Body of pancreas (tissue), 4 donors: ENCODE data around the gene PRR15L. TPM values are rescaled to one million over a fixed set of nuclear protein-coding genes. Genes with fewer than 3 reads are reported as not detected.
A peak's percentile ranks its signal among the peaks of the same experiment; 100 is the strongest.

ENCODE experiments used
- ATAC-seq: fragments of 150-250 bp; one replicate; pipeline ENCODE4 v1.9.1; 2016
- DNase-seq, 4 donors: peaks; one replicate each; pipeline ENCODE4 v3.0.0-alpha.2; 2019
- H3K27ac ChIP-seq, 4 donors: fragments of 200-600 bp; sonication (generic); 1 replicate in 3 of 4; 2 replicates in 1 of 4; pipeline versions ENCODE4 v1.5.1 to v1.6.1; 2016 to 2019; ENCODE audit warnings: mild to moderate bottlenecking in 1 of 4, mixed read lengths in 1 of 4, moderate library complexity in 1 of 4
- H3K27me3 ChIP-seq, 2 donors: fragments of 200-600 bp; sonication (generic); one replicate each; pipeline ENCODE4 v1.6.0; 2016; ENCODE audit warnings: mild to moderate bottlenecking in 1 of 2
- H3K36me3 ChIP-seq, 2 donors: fragments of 200-600 bp; sonication (generic); replicated peaks in 1 of 2; 2 replicates each; pipeline ENCODE4 v1.5.1; 2016; ENCODE audit warnings: low read depth in 2 of 2; ENCODE audit not compliant: insufficient read depth in 1 of 2
- H3K4me1 ChIP-seq: fragments of 200-600 bp; sonication (generic); one replicate; pipeline ENCODE4 v1.6.0; 2016
- H3K4me3 ChIP-seq, 2 donors: fragments of 200-600 bp; sonication (generic); 1 replicate in 1 of 2; 2 replicates in 1 of 2; pipeline ENCODE4 v1.5.1; 2016 to 2019
- H3K9me3 ChIP-seq, 3 donors: fragments of 200-600 bp; sonication (generic); 1 replicate in 2 of 3; 2 replicates in 1 of 3; pipeline ENCODE4 v1.5.1; 2016
- POLR2A ChIP-seq, 3 donors: fragments of 450-650 bp; IDR thresholded peaks; one replicate each; pipeline ENCODE4 v1.6.1; 2016; ENCODE audit warnings: antibody characterized with exemption in 3 of 3, mild to moderate bottlenecking in 2 of 3
- WGBS, 2 donors: methylation state at CpG; one replicate each; pipeline ENCODE4 v1.1.5; 2017; 5-methylcytosine and 5-hydroxymethylcytosine counted together
- intact Hi-C: fragments of 100-400 bp; cut with DNase I; formaldehyde crosslinking; loops from one replicate; pipeline ENCODE4 v1.15.1; 2023
- total RNA-seq, 2 donors: library from RNA; depleted of rRNA; stranded (reverse); fragments of >200 nt; gene quantifications; one replicate each; pipeline ENCODE4 v1.1.0, GENCODE V29; 2016
- TF ChIP-seq, protein P1 (sequence below), 7 experiments: fragments of 450-650 bp in 4 of 7; fragments of 200-600 bp in 3 of 7; sonication (generic) in 3 of 7; IDR thresholded peaks; one replicate each; pipeline ENCODE4 v1.5.1; 2016 to 2019; ENCODE audit warnings: antibody characterized with exemption in 7 of 7

PRR15L gene
- total RNA-seq, 2 donors from 2014 or later = 36.6 to 63.3 TPM

DNA sequence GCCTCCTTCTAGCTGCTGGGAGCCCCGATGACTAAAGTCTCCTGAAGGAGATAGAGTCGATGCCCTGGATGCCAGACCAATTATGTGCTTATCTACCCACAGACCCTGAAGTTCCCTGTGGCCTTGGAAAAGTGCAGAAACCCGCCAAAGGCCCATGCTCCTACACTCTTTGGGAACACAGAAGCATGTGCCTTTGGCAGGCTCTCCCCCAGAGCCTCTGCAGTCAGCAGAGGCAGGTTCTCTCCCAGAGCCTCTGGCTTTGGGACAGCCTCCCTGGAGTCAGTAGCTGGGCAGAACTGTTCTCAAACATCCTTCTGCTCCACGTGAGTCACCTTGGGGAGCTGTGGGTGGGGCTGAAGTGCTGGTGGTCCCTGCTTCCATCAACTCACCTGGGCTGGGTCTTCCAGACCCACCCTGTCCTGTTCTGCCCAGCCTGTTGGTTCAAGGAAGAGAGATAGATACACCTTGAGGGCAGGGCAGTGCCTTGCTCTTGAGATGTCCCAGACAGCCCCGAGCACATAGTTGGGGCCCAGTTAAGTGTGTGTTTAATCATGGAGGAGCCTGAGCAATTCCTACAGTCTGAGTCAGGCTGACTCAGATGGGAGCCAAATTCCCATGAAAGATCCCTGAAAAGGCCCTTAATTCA lies 10.0 kb upstream of the PRR15L start:
- intact Hi-C loops = no loop called here
- peak; percentile 39 for ATAC-seq
- 3 to 19% methylated on average over 4 to 5 of the region's 5 CpGs for WGBS, 2 donors
- H3K4me1 ChIP-seq = peaks cover 64% of the 10 kb centered on the region
- no peaks in the 10 kb centered on the region for H3K36me3 ChIP-seq
- peak; percentile 79 to 90 (median 86) for DNase-seq
- H3K27me3 ChIP-seq = no peaks in the 10 kb centered on the region
- no peak overlapping the region for H3K4me3 ChIP-seq
- TF ChIP-seq POLR2A (IDR thresholded peaks at IDR 0.05) = peak in 2 of 3 donors; percentile 57 to 64
- TF ChIP-seq, protein P1, sequence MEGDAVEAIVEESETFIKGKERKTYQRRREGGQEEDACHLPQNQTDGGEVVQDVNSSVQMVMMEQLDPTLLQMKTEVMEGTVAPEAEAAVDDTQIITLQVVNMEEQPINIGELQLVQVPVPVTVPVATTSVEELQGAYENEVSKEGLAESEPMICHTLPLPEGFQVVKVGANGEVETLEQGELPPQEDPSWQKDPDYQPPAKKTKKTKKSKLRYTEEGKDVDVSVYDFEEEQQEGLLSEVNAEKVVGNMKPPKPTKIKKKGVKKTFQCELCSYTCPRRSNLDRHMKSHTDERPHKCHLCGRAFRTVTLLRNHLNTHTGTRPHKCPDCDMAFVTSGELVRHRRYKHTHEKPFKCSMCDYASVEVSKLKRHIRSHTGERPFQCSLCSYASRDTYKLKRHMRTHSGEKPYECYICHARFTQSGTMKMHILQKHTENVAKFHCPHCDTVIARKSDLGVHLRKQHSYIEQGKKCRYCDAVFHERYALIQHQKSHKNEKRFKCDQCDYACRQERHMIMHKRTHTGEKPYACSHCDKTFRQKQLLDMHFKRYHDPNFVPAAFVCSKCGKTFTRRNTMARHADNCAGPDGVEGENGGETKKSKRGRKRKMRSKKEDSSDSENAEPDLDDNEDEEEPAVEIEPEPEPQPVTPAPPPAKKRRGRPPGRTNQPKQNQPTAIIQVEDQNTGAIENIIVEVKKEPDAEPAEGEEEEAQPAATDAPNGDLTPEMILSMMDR (IDR thresholded peaks at IDR 0.05) = no peak
- H3K27ac ChIP-seq = peak overlapping the region; percentile 89 to 95 (median 92)
- H3K9me3 ChIP-seq = no peaks in the 10 kb centered on the region

DNA sequence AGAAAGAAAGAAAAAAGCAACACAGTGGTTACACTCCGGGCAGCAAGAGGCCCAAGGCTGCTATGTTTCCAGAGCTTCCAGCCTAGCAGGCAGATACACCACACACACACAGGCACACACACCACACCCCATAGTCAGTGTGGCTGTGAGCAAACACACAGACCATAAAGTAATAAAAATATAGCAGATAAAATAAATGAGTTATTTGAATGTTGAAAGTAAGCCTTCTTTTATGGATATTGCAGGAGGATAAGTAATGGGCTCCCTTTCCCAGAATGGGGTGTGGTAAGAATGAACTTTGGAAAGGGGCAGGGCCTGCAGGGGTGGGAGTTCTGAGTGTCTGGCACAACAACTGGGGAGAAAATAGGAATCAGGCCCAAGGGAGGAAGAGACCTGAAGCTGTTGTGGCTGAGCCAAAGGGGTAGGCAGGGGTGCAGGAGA lies 8.4 kb upstream of the PRR15L start:
- ATAC-seq (no peak), DNase-seq (peak in 3 of 4 donors; percentile 47 to 61 (median 57))
- intact Hi-C loops = no loop called here
- WGBS, 2 donors = 13 to 38% methylated on average over 1 of the region's 1 CpG
- Histone ChIP-seq H3K27me3 (no peaks in the 10 kb centered on the region), H3K27ac (peak overlapping the region in 3 of 4 donors; percentile 89 to 95 (median 93)), H3K9me3 (no peaks in the 10 kb centered on the region), H3K4me1 (peaks cover 58% of the 10 kb centered on the region), H3K4me3 (no peak overlapping the region), H3K36me3 (no peaks in the 10 kb centered on the region)
- TF ChIP-seq, protein P1 (IDR thresholded peaks at IDR 0.05) = no peak
- peak in 1 of 3 donors; percentile 15 for TF ChIP-seq POLR2A (IDR thresholded peaks at IDR 0.05)

DNA sequence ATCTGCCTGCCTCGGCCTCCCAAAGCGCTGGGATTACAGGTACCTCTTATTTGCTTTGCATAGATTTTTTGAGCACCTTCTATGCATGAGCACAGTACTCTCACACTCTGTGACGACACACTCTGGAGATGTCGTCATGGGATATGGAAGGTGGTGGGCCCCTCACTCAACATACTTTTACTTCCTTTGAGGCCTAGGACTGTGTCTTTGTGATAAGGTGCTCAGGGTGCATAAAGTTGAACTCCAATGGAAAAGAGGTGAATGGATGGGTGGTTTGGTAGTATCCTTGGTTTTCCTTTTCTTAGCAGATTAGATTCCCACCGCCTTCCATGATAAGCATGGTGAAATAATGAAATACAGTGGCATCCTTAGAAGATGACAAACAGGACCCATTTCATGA lies 7.2 kb upstream of the PRR15L start:
- Histone ChIP-seq H3K27ac (peak overlapping the region in 1 of 4 donors; percentile 93), H3K4me1 (peaks cover 64% of the 10 kb centered on the region), H3K4me3 (no peak overlapping the region), H3K9me3 (no peaks in the 10 kb centered on the region), H3K36me3 (no peaks in the 10 kb centered on the region), H3K27me3 (no peaks in the 10 kb centered on the region)
- intact Hi-C loops = no loop called here
- no peak for DNase-seq
- WGBS, 2 donors = 94 to 97% methylated on average over 5 of the region's 5 CpGs
- no peak for TF ChIP-seq POLR2A (IDR thresholded peaks at IDR 0.05)
- TF ChIP-seq, protein P1 (IDR thresholded peaks at IDR 0.05) = no peak
- no peak for ATAC-seq

DNA sequence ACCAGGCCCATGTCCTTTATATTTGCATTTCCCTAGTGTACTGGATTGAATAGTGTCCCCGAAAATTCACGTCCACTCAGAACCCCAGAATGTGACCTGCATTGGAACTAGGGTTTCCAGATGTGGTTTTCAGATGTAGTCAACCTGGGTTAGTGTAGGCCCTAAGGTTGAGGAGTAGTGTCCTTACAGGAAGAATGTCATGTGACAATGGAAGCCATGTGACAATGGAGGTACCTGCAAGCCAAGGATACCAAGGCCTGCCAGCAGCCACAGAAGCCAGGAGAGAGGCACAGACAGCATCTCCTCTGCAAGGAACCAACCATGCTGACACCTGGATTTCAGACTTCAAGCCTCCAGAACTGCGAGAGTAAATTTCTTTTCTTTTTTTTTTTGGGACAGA lies 5.2 kb upstream of the PRR15L start:
- DNase-seq (no peak), ATAC-seq (no peak)
- Histone ChIP-seq H3K27me3 (no peaks in the 10 kb centered on the region), H3K4me3 (no peak overlapping the region), H3K4me1 (peaks cover 65% of the 10 kb centered on the region), H3K9me3 (no peaks in the 10 kb centered on the region), H3K27ac (no peak overlapping the region), H3K36me3 (no peaks in the 10 kb centered on the region)
- TF ChIP-seq POLR2A (IDR thresholded peaks at IDR 0.05) = no peak
- TF ChIP-seq, protein P1 (IDR thresholded peaks at IDR 0.05) = no peak
- intact Hi-C loops = no loop called here
- WGBS, 2 donors = 96 to 97% methylated on average over 3 of the region's 3 CpGs

DNA sequence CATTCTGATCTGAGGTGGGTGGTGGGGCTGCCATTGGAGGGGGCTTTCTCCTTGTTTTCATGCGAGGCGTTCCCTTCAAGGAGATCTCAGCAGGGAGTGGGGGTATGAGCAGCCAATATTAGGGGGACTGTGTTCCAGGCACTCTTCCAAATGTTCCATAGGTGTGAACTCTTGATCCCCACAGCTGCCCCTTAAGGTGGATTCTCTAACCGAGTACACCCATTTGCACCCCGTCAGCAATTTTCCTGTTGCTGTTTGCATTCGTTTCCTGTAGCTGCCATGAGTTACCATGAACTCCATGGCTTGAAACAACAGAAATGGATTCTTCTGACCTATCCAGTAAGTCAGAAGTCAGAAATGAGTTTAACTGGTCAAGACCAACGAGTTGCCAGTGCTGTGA lies 3.7 kb upstream of the PRR15L start:
- H3K9me3 ChIP-seq = no peaks in the 10 kb centered on the region
- H3K4me3 ChIP-seq = no peak overlapping the region
- TF ChIP-seq, protein P1 (IDR thresholded peaks at IDR 0.05) = no peak
- TF ChIP-seq POLR2A (IDR thresholded peaks at IDR 0.05) = no peak
- no peak for DNase-seq
- WGBS, 2 donors = 85 to 91% methylated on average over 4 to 6 of the region's 6 CpGs
- no peak for ATAC-seq
- H3K36me3 ChIP-seq = no peaks in the 10 kb centered on the region
- peaks cover 52% of the 10 kb centered on the region for H3K4me1 ChIP-seq
- intact Hi-C loops = no loop called here
- H3K27me3 ChIP-seq = no peaks in the 10 kb centered on the region
- peak overlapping the region in 3 of 4 donors; percentile 96 to 99 (median 97) for H3K27ac ChIP-seq
